Astrocyte of the hippocampus (primary cell): Measurements from ENCODE around the gene CCDC91.
"Not testable (repeated sequence)": the region's sequence is repeated elsewhere in the genome, so short reads cannot be mapped to it uniquely, and the experiment has no call there.

ENCODE experiments used
- DNase-seq: peaks from one replicate; pipeline ENCODE4 v3.0.0; 2011; ENCODE audit warnings: low read depth, low spot score

CCDC91 gene

DNA sequence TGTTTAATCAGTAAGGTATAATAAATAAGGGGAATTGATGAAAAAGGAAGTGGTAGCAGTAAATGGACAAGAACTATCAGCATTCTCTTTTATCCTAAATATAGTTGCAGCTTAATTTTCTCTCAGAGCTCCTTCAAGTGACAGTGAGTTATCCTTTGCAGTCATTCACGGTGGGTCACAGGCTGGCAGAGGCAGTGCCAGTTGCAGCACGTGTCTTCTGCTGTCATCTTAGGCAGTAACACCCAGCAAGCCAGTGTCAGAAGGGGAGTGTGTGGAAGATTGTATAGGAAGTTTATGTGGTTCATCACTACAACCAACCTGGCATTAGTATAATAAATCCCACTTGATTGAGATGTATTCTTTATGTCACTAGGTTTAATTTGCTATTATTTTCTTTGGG is 170.0 kb downstream of the CCDC91 start:
- DNase-seq, result no peak

- no peak for DNase-seq
Observed at GRCh38 chr12:28367326-28367725, 177.1 kb downstream of the CCDC91 start.

DNA sequence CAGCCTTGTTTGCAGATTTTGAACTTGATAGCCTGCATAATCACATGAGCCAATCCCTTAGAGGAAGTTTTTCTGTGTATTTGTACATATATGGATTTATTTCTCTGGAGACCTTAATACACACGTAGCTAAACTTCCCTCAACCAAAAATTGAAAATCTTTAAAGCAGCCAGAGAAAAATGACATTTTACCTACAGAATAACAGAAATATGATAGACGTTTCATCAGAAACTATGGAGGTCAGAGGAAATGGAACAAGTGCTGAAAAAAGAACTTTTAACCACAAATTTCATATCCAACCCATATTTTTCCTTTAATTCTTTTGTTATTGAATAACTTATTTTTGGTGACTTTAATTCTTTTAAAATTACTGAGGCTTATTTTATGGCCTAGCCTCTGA is 177.7 kb downstream of the CCDC91 start:
- no peak for DNase-seq

GRCh38 chr12:28369483-28369882 is 179.2 kb downstream of the CCDC91 start:
- no peak for DNase-seq

- peak; percentile 42 for DNase-seq
Observed at GRCh38 chr12:28374556-28374955, 184.3 kb downstream of the CCDC91 start.

DNA sequence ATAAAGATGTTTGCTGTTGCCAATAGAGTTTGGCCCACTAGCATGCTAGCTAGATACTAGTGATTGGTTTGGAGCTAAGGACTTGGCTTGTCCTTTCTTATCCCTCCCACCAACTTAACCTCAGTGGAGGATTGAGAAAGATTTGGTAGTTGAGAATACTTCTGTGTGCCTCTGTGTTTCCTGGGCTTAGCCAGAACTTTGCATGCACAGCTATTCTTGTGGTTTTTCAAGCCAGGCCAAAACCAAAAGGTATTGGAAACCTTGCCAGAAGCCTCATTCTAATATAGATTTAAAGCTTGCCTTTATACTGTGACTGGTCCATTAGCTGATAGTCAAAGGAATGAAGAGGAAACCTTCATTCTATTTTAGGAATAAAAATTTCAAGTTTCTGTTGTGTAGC is 188.5 kb downstream of the CCDC91 start:
- DNase-seq, result peak; percentile 90

- not testable (repeated sequence) for DNase-seq
Observed at GRCh38 chr12:28379779-28380178, 189.5 kb downstream of the CCDC91 start.

DNA sequence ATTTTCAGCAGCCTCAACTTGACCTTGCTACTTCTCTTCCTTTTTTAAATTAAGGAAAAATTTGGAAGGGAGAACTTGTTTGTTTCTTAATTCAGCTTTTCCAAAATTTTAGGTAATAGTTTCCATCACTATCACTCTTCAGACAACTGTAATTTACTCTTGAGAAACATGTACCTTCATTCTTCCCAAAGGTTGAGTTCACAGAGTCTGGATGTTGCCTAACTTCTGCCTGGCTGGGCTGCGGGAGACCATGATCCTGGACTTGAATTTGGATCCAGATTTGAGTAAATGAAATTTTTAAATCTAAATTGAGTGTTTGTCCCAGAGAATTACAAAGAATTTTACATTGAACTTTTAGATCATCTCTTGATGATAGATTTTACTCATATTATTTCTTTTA is 193.1 kb downstream of the CCDC91 start:
- DNase-seq, result no peak

DNA sequence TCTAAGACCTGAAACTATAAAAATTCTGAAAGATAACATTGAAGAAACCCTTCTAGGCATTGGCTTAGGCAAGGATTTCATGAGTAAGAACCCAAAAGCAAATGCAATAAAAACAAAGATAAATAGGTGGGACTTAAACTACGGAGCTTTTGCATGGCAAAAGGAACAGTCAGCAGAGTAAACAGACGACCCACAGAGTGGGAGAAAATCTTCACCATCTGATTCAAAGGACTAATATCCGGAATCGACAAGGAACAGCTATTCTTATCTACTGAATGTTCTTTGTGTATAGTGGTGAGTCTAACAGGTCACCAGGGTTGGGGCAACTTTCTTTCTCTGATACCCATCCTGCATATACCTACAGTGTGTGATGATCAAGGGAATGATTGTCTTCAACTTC is 198.6 kb downstream of the CCDC91 start:
- DNase-seq, result no peak

GRCh38 chr12:28390206-28390605 is 199.9 kb downstream of the CCDC91 start:
- no peak for DNase-seq

DNA sequence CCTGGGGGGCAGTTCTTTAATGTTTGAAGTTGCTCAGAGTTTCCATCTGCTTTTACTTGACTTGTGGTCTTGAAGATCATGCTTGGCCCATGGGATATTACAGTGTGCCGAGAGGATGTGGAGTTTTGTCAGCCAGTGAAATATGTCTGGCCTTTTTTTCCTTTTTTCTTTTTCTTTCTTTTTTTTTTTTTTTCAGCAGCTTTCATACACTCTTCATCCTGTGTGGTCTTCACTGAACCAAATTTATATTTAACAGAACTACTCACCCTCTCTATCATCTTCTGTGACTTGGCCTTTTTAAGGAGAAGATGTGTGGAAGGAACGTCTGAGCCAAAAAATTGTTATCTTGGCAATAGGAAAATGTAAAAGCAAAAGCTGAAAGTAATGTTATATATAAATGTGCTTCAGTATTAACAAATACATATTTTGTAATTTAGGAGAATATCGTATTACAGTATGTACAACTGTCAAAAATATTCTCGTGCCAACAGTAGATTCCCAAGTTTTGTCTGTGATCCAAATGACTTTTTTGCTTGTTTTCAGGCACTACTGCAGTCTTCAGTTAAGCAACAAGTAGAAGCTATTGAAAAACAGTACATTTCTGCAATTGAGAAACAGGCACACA is 200.6 kb downstream of the CCDC91 start:
- DNase-seq, result no peak

- no peak for DNase-seq
Observed at GRCh38 chr12:28409892-28410291, 219.6 kb downstream of the CCDC91 start.

DNA sequence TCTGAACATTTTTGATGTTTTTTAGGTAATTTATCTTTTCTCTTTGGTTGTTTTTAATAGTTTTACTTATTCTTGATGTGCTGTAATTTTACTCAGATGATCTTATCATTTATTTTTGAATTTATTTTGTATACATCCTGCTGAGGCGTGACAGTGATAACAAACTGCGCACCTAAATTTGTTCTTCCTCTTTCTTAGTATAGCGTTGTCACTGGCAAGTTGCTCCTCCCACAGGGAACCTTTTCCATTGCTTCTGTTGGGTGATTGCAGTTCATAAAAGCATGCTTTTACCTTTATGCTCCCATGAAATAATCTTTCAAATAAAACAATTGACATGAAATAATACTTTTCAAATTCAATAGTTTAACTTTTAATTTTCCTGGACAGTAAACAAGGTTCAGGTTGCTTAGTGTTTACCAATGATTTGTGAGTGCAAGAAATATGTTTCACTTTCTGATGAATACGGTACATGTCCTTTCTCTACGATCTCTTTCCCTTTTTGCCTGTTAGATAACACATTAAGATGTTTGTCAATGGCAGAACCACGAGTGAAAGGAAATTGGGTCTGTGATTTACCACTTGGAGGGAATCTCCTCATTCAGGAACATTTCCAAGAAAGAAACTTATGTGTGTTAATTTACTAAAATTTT is 223.3 kb downstream of the CCDC91 start:
- no peak for DNase-seq

DNA sequence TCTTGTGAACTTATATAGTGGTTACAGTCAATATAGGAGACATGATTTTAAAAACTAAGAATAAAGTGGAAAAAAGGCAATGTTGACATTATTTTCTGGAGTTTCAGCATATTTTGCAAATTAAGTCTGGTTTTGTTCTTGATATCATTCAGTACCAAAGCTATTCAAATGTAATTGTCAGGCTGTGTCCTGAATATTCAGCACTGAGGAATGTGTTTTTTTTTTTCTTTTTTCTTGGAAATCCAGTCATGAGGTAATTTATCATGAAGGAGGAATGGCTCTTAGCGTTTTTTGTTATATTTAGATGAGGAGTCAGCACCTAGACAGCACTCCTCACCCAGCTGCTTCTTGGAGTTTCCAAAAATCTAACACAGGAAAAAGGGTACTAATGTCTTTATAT is 225.5 kb downstream of the CCDC91 start:
- peak; percentile 78 for DNase-seq

- no peak for DNase-seq
Observed at GRCh38 chr12:28421374-28421773, 231.1 kb downstream of the CCDC91 start.

GRCh38 chr12:28424965-28425364 is 234.7 kb downstream of the CCDC91 start:
- DNase-seq, result peak; percentile 91

DNA sequence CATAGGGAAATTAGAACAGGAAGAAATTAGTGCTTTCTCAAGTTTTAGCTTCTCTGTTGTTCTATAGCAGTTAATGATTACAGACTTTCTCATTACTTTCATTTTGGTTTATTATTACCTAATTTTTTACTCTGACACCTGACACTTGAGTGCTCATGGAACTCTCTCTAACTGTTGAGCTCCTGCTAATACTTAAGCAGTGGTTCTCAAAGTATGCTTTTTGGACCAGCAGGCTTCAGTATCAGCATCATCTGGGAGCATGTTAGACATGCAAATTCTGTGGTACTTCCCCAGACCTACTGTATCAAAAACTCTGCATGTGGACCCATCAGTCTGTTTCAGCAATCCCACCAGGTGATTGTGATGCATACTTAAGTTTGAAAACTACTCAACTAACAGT is 235.3 kb downstream of the CCDC91 start:
- DNase-seq, result no peak

GRCh38 chr12:28427046-28427445 is 236.8 kb downstream of the CCDC91 start:
- DNase-seq, result no peak

GRCh38 chr12:28440081-28440608 is 249.9 kb downstream of the CCDC91 start:
- no peak for DNase-seq

- DNase-seq, result no peak
Observed at GRCh38 chr12:28442101-28442500, 251.8 kb downstream of the CCDC91 start.

- DNase-seq, result peak; percentile 7
Observed at GRCh38 chr12:28443337-28443736, 253.1 kb downstream of the CCDC91 start.

GRCh38 chr12:28446031-28446430 is 255.8 kb downstream of the CCDC91 start:
- DNase-seq, result peak; percentile 9

DNA sequence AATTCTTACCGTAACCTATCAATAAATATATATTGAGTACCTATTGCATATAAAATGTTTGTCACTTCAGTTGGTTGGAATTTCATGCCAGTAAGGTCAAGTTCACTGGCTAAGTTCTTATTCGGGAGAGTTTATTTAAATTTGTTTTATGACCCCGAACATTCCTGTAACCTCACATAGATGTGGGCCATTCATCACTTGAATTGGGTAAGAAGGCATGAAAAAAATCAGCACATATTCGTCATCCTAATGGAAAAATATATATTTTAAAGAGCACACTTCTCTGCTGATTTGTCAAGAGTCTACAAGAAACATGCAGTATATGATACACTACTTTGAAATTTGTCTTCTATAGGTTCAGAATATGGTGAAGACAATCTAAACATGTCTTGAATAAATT is 263.4 kb downstream of the CCDC91 start:
- DNase-seq, result no peak
